Ishikawa (cell line): ENCODE data around the gene STPG4.

ENCODE experiments used
- RAD21 ChIP-seq: IDR thresholded peaks from 2 replicates; pipeline ENCODE4 v1.6.1; 2012; ENCODE audit warnings: low read depth
- TEAD4 ChIP-seq: IDR thresholded peaks from 2 replicates; pipeline ENCODE4 v1.6.1; 2012
- TF ChIP-seq, protein P1 (sequence below): IDR thresholded peaks from 2 replicates; pipeline ENCODE4 v1.6.1; 2012; ENCODE audit warnings: low read depth, mild to moderate bottlenecking

DNA sequence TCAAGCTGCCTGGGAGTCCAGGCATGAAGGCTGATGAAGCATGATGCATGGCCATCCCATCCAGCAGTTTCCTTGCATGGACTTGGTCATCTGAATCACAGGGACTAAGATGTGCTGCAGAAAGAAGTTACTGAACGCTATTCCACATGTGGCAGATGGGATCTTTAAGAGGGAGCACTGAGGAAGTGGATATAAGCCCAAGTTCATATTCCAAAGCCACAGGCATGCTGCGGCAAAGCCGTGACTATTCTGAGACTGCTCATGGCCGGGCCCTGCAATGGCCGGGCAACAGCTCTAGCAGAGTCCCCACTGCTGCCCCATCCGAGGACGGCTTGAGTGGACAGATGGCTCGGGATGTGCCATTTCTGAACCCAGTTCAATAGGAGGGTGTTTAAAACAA is 61.5 kb downstream of the STPG4 start:
- TF ChIP-seq RAD21 (no peak), TEAD4 (no peak)
- TF ChIP-seq, protein P1, sequence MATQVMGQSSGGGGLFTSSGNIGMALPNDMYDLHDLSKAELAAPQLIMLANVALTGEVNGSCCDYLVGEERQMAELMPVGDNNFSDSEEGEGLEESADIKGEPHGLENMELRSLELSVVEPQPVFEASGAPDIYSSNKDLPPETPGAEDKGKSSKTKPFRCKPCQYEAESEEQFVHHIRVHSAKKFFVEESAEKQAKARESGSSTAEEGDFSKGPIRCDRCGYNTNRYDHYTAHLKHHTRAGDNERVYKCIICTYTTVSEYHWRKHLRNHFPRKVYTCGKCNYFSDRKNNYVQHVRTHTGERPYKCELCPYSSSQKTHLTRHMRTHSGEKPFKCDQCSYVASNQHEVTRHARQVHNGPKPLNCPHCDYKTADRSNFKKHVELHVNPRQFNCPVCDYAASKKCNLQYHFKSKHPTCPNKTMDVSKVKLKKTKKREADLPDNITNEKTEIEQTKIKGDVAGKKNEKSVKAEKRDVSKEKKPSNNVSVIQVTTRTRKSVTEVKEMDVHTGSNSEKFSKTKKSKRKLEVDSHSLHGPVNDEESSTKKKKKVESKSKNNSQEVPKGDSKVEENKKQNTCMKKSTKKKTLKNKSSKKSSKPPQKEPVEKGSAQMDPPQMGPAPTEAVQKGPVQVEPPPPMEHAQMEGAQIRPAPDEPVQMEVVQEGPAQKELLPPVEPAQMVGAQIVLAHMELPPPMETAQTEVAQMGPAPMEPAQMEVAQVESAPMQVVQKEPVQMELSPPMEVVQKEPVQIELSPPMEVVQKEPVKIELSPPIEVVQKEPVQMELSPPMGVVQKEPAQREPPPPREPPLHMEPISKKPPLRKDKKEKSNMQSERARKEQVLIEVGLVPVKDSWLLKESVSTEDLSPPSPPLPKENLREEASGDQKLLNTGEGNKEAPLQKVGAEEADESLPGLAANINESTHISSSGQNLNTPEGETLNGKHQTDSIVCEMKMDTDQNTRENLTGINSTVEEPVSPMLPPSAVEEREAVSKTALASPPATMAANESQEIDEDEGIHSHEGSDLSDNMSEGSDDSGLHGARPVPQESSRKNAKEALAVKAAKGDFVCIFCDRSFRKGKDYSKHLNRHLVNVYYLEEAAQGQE = no peak
